HEK293 (cell line): Measurements from ENCODE around the gene NLGN3.

ENCODE experiments used
- CTCF ChIA-PET: fragments of 350-600 bp; formaldehyde crosslinking; extraction: SDS; loops from one replicate; lab custom pipeline; 2021; ENCODE audit warnings: antibody characterized with exemption; lab: Yijun Ruan, JAX
- POLR2A ChIA-PET: fragments of 300-600 bp; formaldehyde crosslinking; extraction: SDS; loops from one replicate; lab custom pipeline; 2020; ENCODE audit warnings: antibody characterized with exemption, inconsistent platforms; lab: Yijun Ruan, JAX
- H3K27ac ChIP-seq: fragments of 200-500 bp; sonication (Bioruptor generic); 2 replicates; pipeline ENCODE4 v1.5.1; 2014; ENCODE audit warnings: low read depth, low read length, control low read depth, inconsistent platforms; ENCODE audit errors: extremely low read depth
- H3K36me3 ChIP-seq, 2 experiments: fragments of 200-500 bp in 1 of 2; sonication (Bioruptor generic) in 1 of 2; 1 replicate in 1 of 2; 2 replicates in 1 of 2; pipeline ENCODE4 v1.5.1; 2014 to 2017; ENCODE audit warnings: inconsistent platforms in 2 of 2, low read length in 2 of 2; ENCODE audit not compliant: control insufficient read depth in 2 of 2, insufficient read depth in 1 of 2
- H3K4me1 ChIP-seq: fragments of 200-500 bp; sonication (Bioruptor generic); 2 replicates; pipeline ENCODE4 v1.5.1; 2014; ENCODE audit warnings: mild to moderate bottlenecking, low read length, inconsistent platforms; ENCODE audit not compliant: control insufficient read depth, insufficient read depth
- H3K4me3 ChIP-seq: 2 replicates; pipeline ENCODE4 v1.5.1; 2011; ENCODE audit warnings: low read depth, mild to moderate bottlenecking, control low read depth, low read length, moderate library complexity
- H3K9me3 ChIP-seq: fragments of 200-500 bp; sonication (Bioruptor generic); 2 replicates; pipeline ENCODE4 v1.5.1; 2014; ENCODE audit warnings: low read depth, low read length, inconsistent platforms; ENCODE audit not compliant: control insufficient read depth, insufficient read depth
- OSR2 ChIP-seq: fragments of 450-650 bp; formaldehyde crosslinking; IDR thresholded peaks from 2 replicates; pipeline ENCODE4 v1.5.1; 2016; ENCODE audit warnings: missing biosample characterization, missing genetic modification characterization
- PRDM1 ChIP-seq: fragments of 450-650 bp; formaldehyde crosslinking; IDR thresholded peaks from 2 replicates; pipeline ENCODE4; 2016; ENCODE audit warnings: missing biosample characterization, missing genetic modification characterization
- SP2 ChIP-seq: fragments of 450-650 bp; formaldehyde crosslinking; IDR thresholded peaks from 2 replicates; pipeline ENCODE4 v1.5.1; 2016; ENCODE audit warnings: missing biosample characterization, missing genetic modification characterization
- SP3 ChIP-seq: fragments of 450-650 bp; formaldehyde crosslinking; IDR thresholded peaks from 2 replicates; pipeline ENCODE4 v1.5.1; 2016; ENCODE audit warnings: missing biosample characterization, missing genetic modification characterization
- WT1 ChIP-seq: fragments of 450-650 bp; formaldehyde crosslinking; IDR thresholded peaks from 2 replicates; pipeline ENCODE4 v1.5.1; 2016; ENCODE audit warnings: missing biosample characterization, missing genetic modification characterization
- ZNF561 ChIP-seq: fragments of 450-650 bp; IDR thresholded peaks from 2 replicates; pipeline ENCODE4 v1.5.1; 2018; ENCODE audit warnings: missing biosample characterization, missing genetic modification characterization, borderline replicate concordance
- ZNF621 ChIP-seq: fragments of 450-650 bp; formaldehyde crosslinking; IDR thresholded peaks from 2 replicates; pipeline ENCODE4 v1.5.1; 2017; ENCODE audit warnings: missing biosample characterization, missing genetic modification characterization
- ZNF654 ChIP-seq: fragments of 450-650 bp; formaldehyde crosslinking; IDR thresholded peaks from 2 replicates; pipeline ENCODE4 v1.5.1; 2016; ENCODE audit warnings: low read depth, missing biosample characterization, missing genetic modification characterization
- TF ChIP-seq, protein P1 (sequence below): fragments of 450-650 bp; formaldehyde crosslinking; IDR thresholded peaks from 2 replicates; pipeline ENCODE4 v1.5.1; 2017; ENCODE audit warnings: missing biosample characterization, missing genetic modification characterization
- TF ChIP-seq, protein P2 (sequence below): fragments of 450-650 bp; formaldehyde crosslinking; IDR thresholded peaks from 2 replicates; pipeline ENCODE4 v1.5.1; 2017; ENCODE audit warnings: missing biosample characterization, missing genetic modification characterization
- TF ChIP-seq, protein P3 (sequence below): fragments of 450-650 bp; formaldehyde crosslinking; IDR thresholded peaks from 2 replicates; pipeline ENCODE4 v1.5.1; 2016; ENCODE audit warnings: missing biosample characterization, missing genetic modification characterization
- TF ChIP-seq, protein P4 (sequence below): fragments of 450-650 bp; formaldehyde crosslinking; IDR thresholded peaks from 2 replicates; pipeline ENCODE4 v1.5.1; 2016; ENCODE audit warnings: missing biosample characterization, missing genetic modification characterization

NLGN3 gene

DNA sequence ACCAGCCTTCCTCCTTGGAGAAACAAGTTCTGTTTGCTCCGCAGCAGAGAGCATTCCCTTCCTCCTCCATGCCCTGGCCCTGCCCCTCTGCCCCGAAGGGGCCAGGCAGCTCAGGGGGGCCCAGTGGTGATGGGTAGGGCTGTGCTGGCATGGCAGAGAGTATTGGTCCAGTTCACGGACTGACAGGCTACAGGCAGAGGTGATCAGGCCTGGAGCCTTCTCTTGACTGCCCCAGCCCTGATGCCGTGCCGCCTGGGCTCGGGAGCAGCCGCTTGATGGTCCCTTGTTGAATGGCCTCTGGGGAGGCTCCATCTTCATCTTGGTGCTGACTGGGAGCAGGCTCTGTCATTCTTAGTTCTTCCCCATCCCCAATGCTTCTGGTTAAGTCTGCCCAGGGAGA lies 9.6 kb downstream of the NLGN3 start (continued):
- TF ChIP-seq, protein P1, sequence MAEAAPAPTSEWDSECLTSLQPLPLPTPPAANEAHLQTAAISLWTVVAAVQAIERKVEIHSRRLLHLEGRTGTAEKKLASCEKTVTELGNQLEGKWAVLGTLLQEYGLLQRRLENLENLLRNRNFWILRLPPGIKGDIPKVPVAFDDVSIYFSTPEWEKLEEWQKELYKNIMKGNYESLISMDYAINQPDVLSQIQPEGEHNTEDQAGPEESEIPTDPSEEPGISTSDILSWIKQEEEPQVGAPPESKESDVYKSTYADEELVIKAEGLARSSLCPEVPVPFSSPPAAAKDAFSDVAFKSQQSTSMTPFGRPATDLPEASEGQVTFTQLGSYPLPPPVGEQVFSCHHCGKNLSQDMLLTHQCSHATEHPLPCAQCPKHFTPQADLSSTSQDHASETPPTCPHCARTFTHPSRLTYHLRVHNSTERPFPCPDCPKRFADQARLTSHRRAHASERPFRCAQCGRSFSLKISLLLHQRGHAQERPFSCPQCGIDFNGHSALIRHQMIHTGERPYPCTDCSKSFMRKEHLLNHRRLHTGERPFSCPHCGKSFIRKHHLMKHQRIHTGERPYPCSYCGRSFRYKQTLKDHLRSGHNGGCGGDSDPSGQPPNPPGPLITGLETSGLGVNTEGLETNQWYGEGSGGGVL (tag by site-specific recombination) = no peak
- TF ChIP-seq ZNF561 (tag by site-specific recombination) = no peak

DNA sequence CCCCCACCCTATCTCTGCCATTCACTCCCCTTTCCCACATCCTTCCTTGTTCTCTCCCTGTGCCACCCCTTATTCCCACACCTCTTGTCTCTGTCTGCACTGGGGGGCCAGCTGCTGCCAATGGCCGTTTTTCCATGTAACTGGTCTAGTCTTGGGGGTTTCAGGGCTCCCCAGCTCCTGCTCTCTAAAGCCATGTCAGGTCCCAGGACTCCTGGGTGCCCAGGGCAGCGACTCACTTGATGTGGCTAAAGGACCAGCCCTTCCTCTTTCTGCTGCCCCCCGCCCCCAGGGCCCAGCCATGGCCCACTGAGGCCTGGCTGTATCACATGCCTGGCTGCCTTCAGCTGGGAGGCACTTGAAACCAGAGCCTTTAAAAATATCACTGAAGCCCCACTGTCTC lies 10.0 kb downstream of the NLGN3 start:
- H3K9me3 ChIP-seq = no peaks in the 10 kb centered on the region
- no peak overlapping the region for H3K4me3 ChIP-seq
- POLR2A ChIA-PET = no interaction called here
- no peaks in the 10 kb centered on the region for H3K4me1 ChIP-seq
- CTCF ChIA-PET = interaction anchor here (0.6 kb wide), 1 partner anchor 430 kb away, joined by 4 read pairs; no protein-coding TSS in a partner anchor
- H3K27ac ChIP-seq = no peak overlapping the region
- H3K36me3 ChIP-seq = no peaks in the 10 kb centered on the region
- TF ChIP-seq, protein P2, sequence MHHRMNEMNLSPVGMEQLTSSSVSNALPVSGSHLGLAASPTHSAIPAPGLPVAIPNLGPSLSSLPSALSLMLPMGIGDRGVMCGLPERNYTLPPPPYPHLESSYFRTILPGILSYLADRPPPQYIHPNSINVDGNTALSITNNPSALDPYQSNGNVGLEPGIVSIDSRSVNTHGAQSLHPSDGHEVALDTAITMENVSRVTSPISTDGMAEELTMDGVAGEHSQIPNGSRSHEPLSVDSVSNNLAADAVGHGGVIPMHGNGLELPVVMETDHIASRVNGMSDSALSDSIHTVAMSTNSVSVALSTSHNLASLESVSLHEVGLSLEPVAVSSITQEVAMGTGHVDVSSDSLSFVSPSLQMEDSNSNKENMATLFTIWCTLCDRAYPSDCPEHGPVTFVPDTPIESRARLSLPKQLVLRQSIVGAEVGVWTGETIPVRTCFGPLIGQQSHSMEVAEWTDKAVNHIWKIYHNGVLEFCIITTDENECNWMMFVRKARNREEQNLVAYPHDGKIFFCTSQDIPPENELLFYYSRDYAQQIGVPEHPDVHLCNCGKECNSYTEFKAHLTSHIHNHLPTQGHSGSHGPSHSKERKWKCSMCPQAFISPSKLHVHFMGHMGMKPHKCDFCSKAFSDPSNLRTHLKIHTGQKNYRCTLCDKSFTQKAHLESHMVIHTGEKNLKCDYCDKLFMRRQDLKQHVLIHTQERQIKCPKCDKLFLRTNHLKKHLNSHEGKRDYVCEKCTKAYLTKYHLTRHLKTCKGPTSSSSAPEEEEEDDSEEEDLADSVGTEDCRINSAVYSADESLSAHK (tag by site-specific recombination) = peak; percentile 81
- TF ChIP-seq, protein P3, sequence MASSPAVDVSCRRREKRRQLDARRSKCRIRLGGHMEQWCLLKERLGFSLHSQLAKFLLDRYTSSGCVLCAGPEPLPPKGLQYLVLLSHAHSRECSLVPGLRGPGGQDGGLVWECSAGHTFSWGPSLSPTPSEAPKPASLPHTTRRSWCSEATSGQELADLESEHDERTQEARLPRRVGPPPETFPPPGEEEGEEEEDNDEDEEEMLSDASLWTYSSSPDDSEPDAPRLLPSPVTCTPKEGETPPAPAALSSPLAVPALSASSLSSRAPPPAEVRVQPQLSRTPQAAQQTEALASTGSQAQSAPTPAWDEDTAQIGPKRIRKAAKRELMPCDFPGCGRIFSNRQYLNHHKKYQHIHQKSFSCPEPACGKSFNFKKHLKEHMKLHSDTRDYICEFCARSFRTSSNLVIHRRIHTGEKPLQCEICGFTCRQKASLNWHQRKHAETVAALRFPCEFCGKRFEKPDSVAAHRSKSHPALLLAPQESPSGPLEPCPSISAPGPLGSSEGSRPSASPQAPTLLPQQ (tag by site-specific recombination) = no peak
- TF ChIP-seq, all 188 proteins: peak for 1

DNA sequence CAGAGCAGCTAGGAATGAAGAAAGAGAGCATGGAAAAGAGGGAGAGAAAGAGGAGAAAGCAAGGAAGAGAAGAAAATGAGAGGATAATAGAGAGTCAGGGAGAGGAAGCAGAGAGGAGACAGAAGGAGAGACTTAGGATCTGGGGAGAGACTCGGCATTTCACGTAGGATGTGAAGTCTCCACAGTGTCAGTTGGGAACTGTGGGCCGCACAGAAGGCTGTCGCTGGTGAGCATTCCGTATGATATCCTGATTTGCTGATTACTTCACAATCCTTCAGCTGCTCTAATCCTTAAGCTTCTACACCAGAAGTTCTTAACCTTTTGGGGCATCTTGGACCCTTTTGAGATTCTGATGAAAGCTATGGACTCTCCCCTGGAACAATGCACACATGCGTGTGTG lies 14.0 kb downstream of the NLGN3 start:
- POLR2A ChIA-PET = no interaction called here

DNA sequence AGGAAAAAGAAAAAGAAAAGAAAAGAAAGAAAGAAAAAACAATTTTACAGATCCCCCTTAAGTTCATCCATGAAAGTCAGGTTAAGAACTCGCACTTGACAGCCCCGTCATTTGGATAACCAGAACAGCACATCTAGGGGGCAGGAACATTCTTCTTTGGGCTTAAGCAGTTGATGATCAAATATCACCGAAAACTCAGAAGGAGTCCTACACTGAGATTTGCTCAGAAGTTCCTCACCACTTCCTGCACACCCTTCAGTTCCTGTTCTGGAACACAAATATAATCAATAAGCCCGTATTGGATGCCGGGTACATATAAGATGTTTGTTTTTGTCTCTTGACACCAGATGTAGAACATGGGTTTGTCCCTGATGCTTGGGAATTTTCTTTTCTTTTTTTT lies 14.7 kb downstream of the NLGN3 start:
- POLR2A ChIA-PET = interaction anchor here (0.6 kb wide), 1 partner anchor 1022 kb away, joined by 3 read pairs; no protein-coding TSS in a partner anchor
- Histone ChIP-seq H3K36me3 (no peaks in the 10 kb centered on the region), H3K27ac (no peak overlapping the region), H3K4me3 (no peak overlapping the region), H3K9me3 (no peaks in the 10 kb centered on the region), H3K4me1 (no peaks in the 10 kb centered on the region)
- TF ChIP-seq WT1 (tag by site-specific recombination) (no peak), SP2 (tag by site-specific recombination) (no peak), ZNF654 (tag by site-specific recombination) (no peak), ZNF621 (tag by site-specific recombination) (no peak)
- CTCF ChIA-PET = interaction anchor here (0.7 kb wide), 1 partner anchor 64 kb away, joined by 3 read pairs; no protein-coding TSS in a partner anchor

More for the DNA sequence above, 14.0 kb downstream of the NLGN3 start:
- Histone ChIP-seq H3K4me3 (no peak overlapping the region), H3K36me3 (no peaks in the 10 kb centered on the region), H3K9me3 (no peaks in the 10 kb centered on the region)
- CTCF ChIA-PET = no interaction called here
- TF ChIP-seq PRDM1 (tag by site-specific recombination) (peak; percentile 63; the same call in 1 of the 2 replicates), SP3 (no peak)
- TF ChIP-seq, all 188 proteins: peak for 1
- Histone ChIP-seq H3K4me1 (no peaks in the 10 kb centered on the region), H3K27ac (no peak overlapping the region)

DNA sequence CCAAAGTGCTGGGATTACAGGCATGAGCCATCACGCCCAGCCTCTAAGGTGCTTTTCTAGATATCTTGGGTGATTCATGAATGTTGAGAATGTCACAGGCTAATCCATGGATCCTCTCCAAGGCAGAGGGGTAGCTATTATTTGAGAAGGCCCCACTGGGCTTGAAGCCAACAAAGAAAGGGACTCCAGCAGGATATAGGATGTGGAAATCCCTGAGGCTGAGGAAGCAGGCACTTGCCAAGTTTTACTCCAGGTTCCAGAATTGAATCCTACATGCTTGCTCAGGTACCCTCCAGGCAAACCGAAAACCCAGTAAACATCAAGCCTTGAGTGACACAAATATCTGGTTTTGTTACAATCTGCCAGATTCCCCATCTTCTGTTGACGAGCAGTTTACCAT lies 15.8 kb downstream of the NLGN3 start:
- H3K27ac ChIP-seq = no peak overlapping the region
- no peak overlapping the region for H3K4me3 ChIP-seq
- H3K9me3 ChIP-seq = no peaks in the 10 kb centered on the region
- no peaks in the 10 kb centered on the region for H3K36me3 ChIP-seq
- CTCF ChIA-PET = no interaction called here
- no peaks in the 10 kb centered on the region for H3K4me1 ChIP-seq
- TF ChIP-seq OSR2 (tag by site-specific recombination) = no peak
- TF ChIP-seq, protein P4, sequence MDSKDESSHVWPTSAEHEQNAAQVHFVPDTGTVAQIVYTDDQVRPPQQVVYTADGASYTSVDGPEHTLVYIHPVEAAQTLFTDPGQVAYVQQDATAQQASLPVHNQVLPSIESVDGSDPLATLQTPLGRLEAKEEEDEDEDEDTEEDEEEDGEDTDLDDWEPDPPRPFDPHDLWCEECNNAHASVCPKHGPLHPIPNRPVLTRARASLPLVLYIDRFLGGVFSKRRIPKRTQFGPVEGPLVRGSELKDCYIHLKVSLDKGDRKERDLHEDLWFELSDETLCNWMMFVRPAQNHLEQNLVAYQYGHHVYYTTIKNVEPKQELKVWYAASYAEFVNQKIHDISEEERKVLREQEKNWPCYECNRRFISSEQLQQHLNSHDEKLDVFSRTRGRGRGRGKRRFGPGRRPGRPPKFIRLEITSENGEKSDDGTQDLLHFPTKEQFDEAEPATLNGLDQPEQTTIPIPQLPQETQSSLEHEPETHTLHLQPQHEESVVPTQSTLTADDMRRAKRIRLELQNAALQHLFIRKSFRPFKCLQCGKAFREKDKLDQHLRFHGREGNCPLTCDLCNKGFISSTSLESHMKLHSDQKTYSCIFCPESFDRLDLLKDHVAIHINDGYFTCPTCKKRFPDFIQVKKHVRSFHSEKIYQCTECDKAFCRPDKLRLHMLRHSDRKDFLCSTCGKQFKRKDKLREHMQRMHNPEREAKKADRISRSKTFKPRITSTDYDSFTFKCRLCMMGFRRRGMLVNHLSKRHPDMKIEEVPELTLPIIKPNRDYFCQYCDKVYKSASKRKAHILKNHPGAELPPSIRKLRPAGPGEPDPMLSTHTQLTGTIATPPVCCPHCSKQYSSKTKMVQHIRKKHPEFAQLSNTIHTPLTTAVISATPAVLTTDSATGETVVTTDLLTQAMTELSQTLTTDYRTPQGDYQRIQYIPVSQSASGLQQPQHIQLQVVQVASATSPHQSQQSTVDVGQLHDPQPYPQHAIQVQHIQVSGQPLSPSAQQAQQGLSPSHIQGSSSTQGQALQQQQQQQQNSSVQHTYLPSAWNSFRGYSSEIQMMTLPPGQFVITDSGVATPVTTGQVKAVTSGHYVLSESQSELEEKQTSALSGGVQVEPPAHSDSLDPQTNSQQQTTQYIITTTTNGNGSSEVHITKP (tag by site-specific recombination) = 0 out of 2 replicates have a peak, but pooled peaks have one; percentile 18
- POLR2A ChIA-PET = no interaction called here
